ENCODE data around the gene TMEM131. TPM values are rescaled to one million over a fixed set of nuclear protein-coding genes. Genes with fewer than 3 reads are reported as not detected.
"Not testable (repeated sequence)": the region's sequence is repeated elsewhere in the genome, so short reads cannot be mapped to it uniquely, and the experiment has no call there.

Gene TMEM131
- total RNA-seq, 4 donors from 2014 or later: 78.4 to 86.4 (median 80.5) TPM

- no peaks in the 10 kb centered on the region for H3K27me3 ChIP-seq
- intact Hi-C loops (cut with DNase I; ENCODE audit: low total_unique reads) (no loop called here), in situ Hi-C loops (cut with MboI; ENCODE audit: low pct_ligation_motif_present in 1 of 4, low pct_unique_long_range_greater_than_20kb in 1 of 4, low sequenced_read_pairs in 3 of 4) (no loop called here)
- peak overlapping the region in 1 of 4 donors; percentile 20 for H3K4me3 ChIP-seq
- no peaks in the 10 kb centered on the region for H3K9me3 ChIP-seq
- H3K36me3 ChIP-seq: no peaks in the 10 kb centered on the region
- peak overlapping the region in 3 of 4 donors; percentile 8 to 18 (median 18) for H3K27ac ChIP-seq
- TF ChIP-seq POLR2AphosphoS5 (IDR thresholded peaks at IDR 0.05): no peak
- TF ChIP-seq POLR2A (IDR thresholded peaks at IDR 0.05): no peak
- no peak for TF ChIP-seq EP300 (IDR thresholded peaks at IDR 0.05; ENCODE audit: low read depth)
- TF ChIP-seq CTCF (IDR thresholded peaks at IDR 0.05): no peak
- WGBS, 2 donors (ENCODE audit: low coverage in 1 of 2): 53 to 65% methylated on average over 5 of the region's 5 CpGs
- peaks cover 5 to 55% (median 18%) of the 10 kb centered on the region in 4 donors for H3K4me1 ChIP-seq
- no peak for DNase-seq
Observed at GRCh38 chr2:98026292-98026691, 30.5 kb upstream of the TMEM131 start.

GRCh38 chr2:98025481-98026037 lies 29.8 kb upstream of the TMEM131 start:
- in situ Hi-C loops (cut with MboI; ENCODE audit: low pct_ligation_motif_present in 1 of 4, low pct_unique_long_range_greater_than_20kb in 1 of 4, low sequenced_read_pairs in 3 of 4): no loop called here
- TF ChIP-seq POLR2A (IDR thresholded peaks at IDR 0.05) (no peak), CTCF (IDR thresholded peaks at IDR 0.05) (peak in 4 of 5 experiments; percentile 39 to 70 (median 44)), EP300 (IDR thresholded peaks at IDR 0.05; ENCODE audit: low read depth) (no peak)
- no peak for DNase-seq
- H3K9me3 ChIP-seq: no peaks in the 10 kb centered on the region
- H3K4me3 ChIP-seq: peak overlapping the region in 1 of 4 donors; percentile 20
- intact Hi-C loops (cut with DNase I; ENCODE audit: low total_unique reads): no loop called here
- no peaks in the 10 kb centered on the region for H3K36me3 ChIP-seq
- H3K27ac ChIP-seq: peak overlapping the region in 2 of 4 donors; percentile 8 to 18
- H3K27me3 ChIP-seq: no peaks in the 10 kb centered on the region
- peaks cover 5 to 62% (median 25%) of the 10 kb centered on the region in 4 donors for H3K4me1 ChIP-seq

- intact Hi-C loops (cut with DNase I; ENCODE audit: low total_unique reads); H3K27me3 ChIP-seq; DNase-seq; H3K36me3 ChIP-seq; H3K4me3 ChIP-seq; H3K9me3 ChIP-seq; in situ Hi-C loops (cut with MboI; ENCODE audit: low pct_ligation_motif_present in 1 of 4, low pct_unique_long_range_greater_than_20kb in 1 of 4, low sequenced_read_pairs in 3 of 4): not testable (repeated sequence)
- Histone ChIP-seq H3K4me1 (peaks cover 5 to 66% (median 26%) of the 10 kb centered on the region in 4 donors), H3K27ac (peak overlapping the region; percentile 78 to 85 (median 84))
- WGBS, 2 donors (ENCODE audit: low coverage in 1 of 2): 91 to 100% methylated on average over 1 to 3 of the region's 3 CpGs
Observed at GRCh38 chr2:98022067-98022466, 26.3 kb upstream of the TMEM131 start.

GRCh38 chr2:98020992-98021713 lies 25.4 kb upstream of the TMEM131 start:
- in situ Hi-C loops (cut with MboI; ENCODE audit: low pct_ligation_motif_present in 1 of 4, low pct_unique_long_range_greater_than_20kb in 1 of 4, low sequenced_read_pairs in 3 of 4): no loop called here
- Histone ChIP-seq H3K9me3 (no peaks in the 10 kb centered on the region), H3K27me3 (no peaks in the 10 kb centered on the region), H3K27ac (peak overlapping the region; percentile 78 to 85 (median 84)), H3K4me1 (peaks cover 5 to 65% (median 29%) of the 10 kb centered on the region in 4 donors), H3K36me3 (no peaks in the 10 kb centered on the region), H3K4me3 (no peak overlapping the region)
- peak; percentile 82 for DNase-seq
- TF ChIP-seq POLR2A (IDR thresholded peaks at IDR 0.05): no peak
- intact Hi-C loops (cut with DNase I; ENCODE audit: low total_unique reads): no loop called here
- WGBS, 2 donors (ENCODE audit: low coverage in 1 of 2): 40 to 62% methylated on average over 1 to 11 of the region's 11 CpGs

GRCh38 chr2:98020516-98020915 lies 24.8 kb upstream of the TMEM131 start:
- TF ChIP-seq EP300 (IDR thresholded peaks at IDR 0.05; ENCODE audit: low read depth) (no peak), CTCF (IDR thresholded peaks at IDR 0.05) (peak in 2 of 5 experiments; percentile 35 to 50), POLR2A (IDR thresholded peaks at IDR 0.05) (peak; percentile 61), POLR2AphosphoS5 (IDR thresholded peaks at IDR 0.05) (peak in 2 of 3 donors; percentile 43 to 71)
- in situ Hi-C loops (cut with MboI; ENCODE audit: low pct_ligation_motif_present in 1 of 4, low pct_unique_long_range_greater_than_20kb in 1 of 4, low sequenced_read_pairs in 3 of 4): no loop called here
- no peak overlapping the region for H3K4me3 ChIP-seq
- DNase-seq: peak; percentile 63
- no peaks in the 10 kb centered on the region for H3K27me3 ChIP-seq
- H3K4me1 ChIP-seq: peaks cover under 1 to 65% (median 27%) of the 10 kb centered on the region in 4 donors
- WGBS, 2 donors (ENCODE audit: low coverage in 1 of 2): 44 to 60% methylated on average over 6 of the region's 6 CpGs
- no peaks in the 10 kb centered on the region for H3K9me3 ChIP-seq
- H3K27ac ChIP-seq: peak overlapping the region; percentile 78 to 85 (median 84)
- intact Hi-C loops (cut with DNase I; ENCODE audit: low total_unique reads): no loop called here
- H3K36me3 ChIP-seq: no peaks in the 10 kb centered on the region

Data from transverse colon (tissue), 4 donors.